ENCODE data around the gene DPEP1.

The DPEP1 gene

GRCh38 chr16:89574681-89575246, 38.7 kb upstream of the DPEP1 start:
- Mint-ChIP-seq H3K27ac (no peak overlapping the region), H3K27me3 (peaks cover 54% of the 10 kb centered on the region), H3K4me1 (peaks cover 32% of the 10 kb centered on the region), H3K9me3 (no peaks in the 10 kb centered on the region), H3K4me3 (peak overlapping the region; percentile 73 to 80)
- DNase-seq (peak; percentile 65 to 66), ATAC-seq (peak; percentile 75)

- no peak within 1 kb of the TSS for H3K27ac Mint-ChIP-seq
- ATAC-seq: peak; percentile 41
- no peaks in the 10 kb centered on the region for H3K9me3 Mint-ChIP-seq
- peaks cover 32% of the 10 kb centered on the region for H3K4me1 Mint-ChIP-seq
- H3K27me3 Mint-ChIP-seq: peaks cover 47% of the 10 kb centered on the region
- peak within 1 kb of the TSS; percentile 73 to 80 for H3K4me3 Mint-ChIP-seq
- no peak for DNase-seq
Measured at GRCh38 chr16:89575247-89576152, 37.9 kb upstream of the DPEP1 start, which contains the start of gene CPNE7. CPNE7 (plus strand) TSS chr16:89575758; CDS start chr16:89575898, 140 bp downstream.

GRCh38 chr16:89576153-89577054, 37.0 kb upstream of the DPEP1 start:
- DNase-seq (no peak), ATAC-seq (peak; percentile 11)
- peaks cover 46% of the 10 kb centered on the region for H3K27me3 Mint-ChIP-seq
- no peaks in the 10 kb centered on the region for H3K9me3 Mint-ChIP-seq
- no peak overlapping the region for H3K27ac Mint-ChIP-seq
- H3K4me3 Mint-ChIP-seq: no peak overlapping the region
- peaks cover 32% of the 10 kb centered on the region for H3K4me1 Mint-ChIP-seq

- DNase-seq (no peak), ATAC-seq (peak; percentile 3)
- Mint-ChIP-seq H3K4me3 (peak overlapping the region in 1 of 2 donors; percentile 30), H3K4me1 (peaks cover 24% of the 10 kb centered on the region), H3K27ac (peak overlapping the region in 1 of 2 donors; percentile 64), H3K27me3 (peaks cover 38% of the 10 kb centered on the region), H3K9me3 (no peaks in the 10 kb centered on the region)
Measured at GRCh38 chr16:89577055-89577759, 36.2 kb upstream of the DPEP1 start.

- H3K27ac Mint-ChIP-seq: no peak overlapping the region
- DNase-seq (no peak), ATAC-seq (no peak)
- H3K27me3 Mint-ChIP-seq: peaks cover 16% of the 10 kb centered on the region
- no peaks in the 10 kb centered on the region for H3K9me3 Mint-ChIP-seq
- H3K4me3 Mint-ChIP-seq: no peak overlapping the region
- H3K4me1 Mint-ChIP-seq: peaks cover 7% of the 10 kb centered on the region
Measured at GRCh38 chr16:89579351-89579750, 34.1 kb upstream of the DPEP1 start.

GRCh38 chr16:89581045-89581695, 32.3 kb upstream of the DPEP1 start:
- ATAC-seq (no peak), DNase-seq (no peak)
- H3K9me3 Mint-ChIP-seq: no peaks in the 10 kb centered on the region
- no peak overlapping the region for H3K4me3 Mint-ChIP-seq
- H3K27ac Mint-ChIP-seq: no peak overlapping the region
- no peaks in the 10 kb centered on the region for H3K4me1 Mint-ChIP-seq
- peaks cover 9% of the 10 kb centered on the region for H3K27me3 Mint-ChIP-seq

- H3K27me3 Mint-ChIP-seq: peaks cover 7% of the 10 kb centered on the region
- H3K27ac Mint-ChIP-seq: no peak overlapping the region
- H3K4me3 Mint-ChIP-seq: no peak overlapping the region
- no peaks in the 10 kb centered on the region for H3K9me3 Mint-ChIP-seq
- DNase-seq: no peak
- no peaks in the 10 kb centered on the region for H3K4me1 Mint-ChIP-seq
- no peak for ATAC-seq
Measured at GRCh38 chr16:89581861-89582563, 31.4 kb upstream of the DPEP1 start.

GRCh38 chr16:89582614-89583196, 30.7 kb upstream of the DPEP1 start:
- DNase-seq (no peak), ATAC-seq (no peak)
- Mint-ChIP-seq H3K4me1 (no peaks in the 10 kb centered on the region), H3K4me3 (no peak overlapping the region), H3K9me3 (no peaks in the 10 kb centered on the region), H3K27me3 (no peaks in the 10 kb centered on the region), H3K27ac (no peak overlapping the region)

GRCh38 chr16:89583197-89583894, 30.1 kb upstream of the DPEP1 start:
- no peak for ATAC-seq
- Mint-ChIP-seq H3K4me3 (no peak overlapping the region), H3K27me3 (no peaks in the 10 kb centered on the region), H3K9me3 (no peaks in the 10 kb centered on the region), H3K27ac (no peak overlapping the region), H3K4me1 (no peaks in the 10 kb centered on the region)
- no peak for DNase-seq

- Mint-ChIP-seq H3K4me1 (no peaks in the 10 kb centered on the region), H3K9me3 (no peaks in the 10 kb centered on the region), H3K27ac (no peak overlapping the region), H3K27me3 (no peaks in the 10 kb centered on the region), H3K4me3 (no peak overlapping the region)
- ATAC-seq: no peak
- no peak for DNase-seq
Measured at GRCh38 chr16:89583895-89584644, 29.4 kb upstream of the DPEP1 start.

- Mint-ChIP-seq H3K4me1 (no peaks in the 10 kb centered on the region), H3K9me3 (no peaks in the 10 kb centered on the region), H3K27ac (no peak overlapping the region), H3K4me3 (no peak overlapping the region), H3K27me3 (no peaks in the 10 kb centered on the region)
- DNase-seq: no peak
- ATAC-seq: no peak
Measured at GRCh38 chr16:89584768-89585549, 28.5 kb upstream of the DPEP1 start.

- H3K4me3 Mint-ChIP-seq: no peak overlapping the region
- DNase-seq (no peak), ATAC-seq (peak; percentile 39)
- H3K9me3 Mint-ChIP-seq: no peaks in the 10 kb centered on the region
- no peak overlapping the region for H3K27ac Mint-ChIP-seq
- H3K4me1 Mint-ChIP-seq: no peaks in the 10 kb centered on the region
- H3K27me3 Mint-ChIP-seq: no peaks in the 10 kb centered on the region
Measured at GRCh38 chr16:89586218-89586617, 27.2 kb upstream of the DPEP1 start.
